ENCODE measurements around the gene CFAP58.

CFAP58 gene

GRCh38 chr10:104308439-104308903 lies 45.2 kb upstream of the CFAP58 start:
- no peak for TF ChIP-seq CTCF (IDR thresholded peaks at IDR 0.05; ENCODE audit: insufficient read depth, low read length, missing control alignments)
- POLR2A ChIA-PET = interaction anchor here (1.0 kb wide), 1 partner anchor 9 kb away, joined by 5 read pairs; no protein-coding TSS in a partner anchor
- no peak for DNase-seq (ENCODE audit: low read depth, low spot score)
- CTCF ChIA-PET = interaction anchor here (1.6 to 13.4 kb wide), 5 partner anchors 9 to 44 kb away, joined by 5 to 234 read pairs (median 122); partner anchors contain the start of gene CFAP58
- H3K4me3 ChIP-seq (ENCODE audit: low read depth, low read length) = no peak overlapping the region

GRCh38 chr10:104309980-104310978 lies 43.4 kb upstream of the CFAP58 start:
- no peak overlapping the region for H3K4me3 ChIP-seq (ENCODE audit: low read depth, low read length)
- POLR2A ChIA-PET = interaction anchor here (1.2 kb wide), 2 partner anchors 10 to 28 kb away, joined by 4 to 5 read pairs; partner anchors contain the start of gene ITPRIP
- no peak for DNase-seq (ENCODE audit: low read depth, low spot score)

GRCh38 chr10:104311184-104311720 lies 42.4 kb upstream of the CFAP58 start:
- DNase-seq (ENCODE audit: low read depth, low spot score) = no peak
- POLR2A ChIA-PET = no interaction called here
- no peak for TF ChIP-seq CTCF (IDR thresholded peaks at IDR 0.05; ENCODE audit: insufficient read depth, low read length, missing control alignments)
- H3K4me3 ChIP-seq (ENCODE audit: low read depth, low read length) = no peak overlapping the region
- CTCF ChIA-PET = interaction anchor here (1.0 to 14.8 kb wide), 10 partner anchors 5 to 42 kb away, joined by 3 to 234 read pairs (median 6); partner anchors contain the start of genes CFAP58 and ITPRIP

More at GRCh38 chr10:104309980-104310978, 43.4 kb upstream of the CFAP58 start:
- CTCF ChIA-PET = interaction anchor here (1.0 to 14.8 kb wide), 9 partner anchors 4 to 43 kb away, joined by 4 to 234 read pairs (median 23); partner anchors contain the start of gene CFAP58
- TF ChIP-seq CTCF (IDR thresholded peaks at IDR 0.05; ENCODE audit: insufficient read depth, low read length, missing control alignments) = no peak

- no peak for DNase-seq (ENCODE audit: low read depth, low spot score)
- CTCF ChIA-PET = interaction anchor here (0.9 to 14.8 kb wide), 10 partner anchors 8 to 193 kb away, joined by 3 to 234 read pairs (median 6); partner anchors contain the start of genes CFAP58 and SFR1
- POLR2A ChIA-PET = interaction anchor here (0.6 to 1.1 kb wide), 2 partner anchors 9 to 22 kb away, joined by 3 read pairs; no protein-coding TSS in a partner anchor
- no peak for TF ChIP-seq CTCF (IDR thresholded peaks at IDR 0.05; ENCODE audit: insufficient read depth, low read length, missing control alignments)
- no peak overlapping the region for H3K4me3 ChIP-seq (ENCODE audit: low read depth, low read length)
These were observed 38.8 kb upstream of the CFAP58 start for GRCh38 chr10:104314591-104315485.

- TF ChIP-seq CTCF (IDR thresholded peaks at IDR 0.05; ENCODE audit: insufficient read depth, low read length, missing control alignments) = no peak
- ChIA-PET CTCF (interaction anchor here (0.9 to 14.8 kb wide), 5 partner anchors 10 to 40 kb away, joined by 3 to 122 read pairs (median 6); no protein-coding TSS in a partner anchor), POLR2A (interaction anchor here (1.1 kb wide), 1 partner anchor 21 kb away, joined by 3 read pairs; no protein-coding TSS in a partner anchor)
- no peak for DNase-seq (ENCODE audit: low read depth, low spot score)
- H3K4me3 ChIP-seq (ENCODE audit: low read depth, low read length) = no peak overlapping the region
These were observed 38.1 kb upstream of the CFAP58 start for GRCh38 chr10:104315486-104315921.
